Measurements from ENCODE around the gene MYPOP. TPM values are rescaled to one million over a fixed set of nuclear protein-coding genes. Genes with fewer than 3 reads are reported as not detected.

The MYPOP gene
- total and polyA plus RNA-seq, 2 of the 13 experiments (the other 11 are each of a cell fraction or from before 2014, with no cell fraction given), result 2.3 to 2.7 TPM

GRCh38 chr19:45882652-45883585, 19.5 kb downstream of the MYPOP start (continued):
- TF ChIP-seq CREB1 (IDR thresholded peaks at IDR 0.05) (peak; percentile 76), CREB1 (CRISPR knock-in tag; IDR thresholded peaks at IDR 0.05) (peak; percentile 86), ZSCAN30 (CRISPR knock-in tag; IDR thresholded peaks at IDR 0.05) (peak; percentile 93), RORA (CRISPR knock-in tag; IDR thresholded peaks at IDR 0.05) (peak; percentile 95), ZNF451 (CRISPR knock-in tag; IDR thresholded peaks at IDR 0.05) (0 out of 2 replicates have a peak, but pooled peaks have one; percentile 19), FOXM1 (CRISPR knock-in tag; IDR thresholded peaks at IDR 0.05) (no peak), EHMT2 (IDR thresholded peaks at IDR 0.05; ENCODE audit: borderline replicate concordance, low read depth, low read length) (no peak), KDM2A (CRISPR knock-in tag; IDR thresholded peaks at IDR 0.05; ENCODE audit: borderline replicate concordance, low read depth) (peak; percentile 95), BCL3 (CRISPR knock-in tag; IDR thresholded peaks at IDR 0.05) (peak; percentile 94), MIER2 (CRISPR knock-in tag; IDR thresholded peaks at IDR 0.05) (no peak; the same call in 1 of the 2 replicates), GPN1 (CRISPR knock-in tag; IDR thresholded peaks at IDR 0.05; ENCODE audit: borderline replicate concordance) (no peak), GATAD1 (CRISPR knock-in tag; IDR thresholded peaks at IDR 0.05) (peak; percentile 57), CAMTA2 (CRISPR knock-in tag; IDR thresholded peaks at IDR 0.05; ENCODE audit: borderline replicate concordance) (no peak), ZNF225 (CRISPR knock-in tag; IDR thresholded peaks at IDR 0.05) (no peak), ZNF777 (CRISPR knock-in tag; IDR thresholded peaks at IDR 0.05) (peak; percentile 21; the same call in 1 of the 2 replicates), ZNF644 (CRISPR knock-in tag; IDR thresholded peaks at IDR 0.05; ENCODE audit: low read depth) (no peak)
- TF ChIP-seq, protein P1, sequence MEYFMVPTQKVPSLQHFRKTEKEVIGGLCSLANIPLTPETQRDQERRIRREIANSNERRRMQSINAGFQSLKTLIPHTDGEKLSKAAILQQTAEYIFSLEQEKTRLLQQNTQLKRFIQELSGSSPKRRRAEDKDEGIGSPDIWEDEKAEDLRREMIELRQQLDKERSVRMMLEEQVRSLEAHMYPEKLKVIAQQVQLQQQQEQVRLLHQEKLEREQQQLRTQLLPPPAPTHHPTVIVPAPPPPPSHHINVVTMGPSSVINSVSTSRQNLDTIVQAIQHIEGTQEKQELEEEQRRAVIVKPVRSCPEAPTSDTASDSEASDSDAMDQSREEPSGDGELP (IDR thresholded peaks at IDR 0.05; ENCODE audit: borderline replicate concordance, low read depth), result peak; percentile 82; the same call in 1 of the 2 replicates
- TF ChIP-seq, protein P2, sequence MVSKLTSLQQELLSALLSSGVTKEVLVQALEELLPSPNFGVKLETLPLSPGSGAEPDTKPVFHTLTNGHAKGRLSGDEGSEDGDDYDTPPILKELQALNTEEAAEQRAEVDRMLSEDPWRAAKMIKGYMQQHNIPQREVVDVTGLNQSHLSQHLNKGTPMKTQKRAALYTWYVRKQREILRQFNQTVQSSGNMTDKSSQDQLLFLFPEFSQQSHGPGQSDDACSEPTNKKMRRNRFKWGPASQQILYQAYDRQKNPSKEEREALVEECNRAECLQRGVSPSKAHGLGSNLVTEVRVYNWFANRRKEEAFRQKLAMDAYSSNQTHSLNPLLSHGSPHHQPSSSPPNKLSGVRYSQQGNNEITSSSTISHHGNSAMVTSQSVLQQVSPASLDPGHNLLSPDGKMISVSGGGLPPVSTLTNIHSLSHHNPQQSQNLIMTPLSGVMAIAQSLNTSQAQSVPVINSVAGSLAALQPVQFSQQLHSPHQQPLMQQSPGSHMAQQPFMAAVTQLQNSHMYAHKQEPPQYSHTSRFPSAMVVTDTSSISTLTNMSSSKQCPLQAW (CRISPR knock-in tag; IDR thresholded peaks at IDR 0.05), result peak; percentile 100
